Gastrocnemius medialis (tissue), 4 donors: ENCODE measurements around the gene GUCA1C. TPM values are rescaled to one million over a fixed set of nuclear protein-coding genes. Genes with fewer than 3 reads are reported as not detected.

Experiments
- ATAC-seq, 2 donors: fragments of 150-250 bp; one replicate each; pipeline ENCODE4 v1.9.1; 2016
- DNase-seq, 2 donors: peaks; one replicate each; pipeline ENCODE4 v3.0.0-alpha.2; 2019
- H3K27ac ChIP-seq, 4 donors: fragments of 200-600 bp; sonication (generic); 1 replicate in 1 of 4; 2 replicates in 3 of 4; pipeline ENCODE4 v1.5.1; 2016 to 2018; ENCODE audit warnings: mild to moderate bottlenecking in 2 of 4, moderate library complexity in 1 of 4
- H3K27me3 ChIP-seq, 3 donors: fragments of 200-600 bp; sonication (generic) in 2 of 3; 1 replicate in 1 of 3; 2 replicates in 2 of 3; pipeline versions ENCODE4 v1.5.1 to v1.6.0; 2016 to 2019; ENCODE audit warnings: mild to moderate bottlenecking in 1 of 3, moderate library complexity in 1 of 3
- H3K36me3 ChIP-seq, 2 donors: fragments of 200-600 bp; sonication (generic) in 1 of 2; one replicate each; pipeline ENCODE4 v1.5.1; 2017 to 2018
- H3K4me1 ChIP-seq, 2 donors: fragments of 200-600 bp; sonication (generic) in 1 of 2; one replicate each; pipeline ENCODE4 v1.5.1; 2016 to 2017; ENCODE audit warnings: mild to moderate bottlenecking in 2 of 2
- H3K4me3 ChIP-seq, 4 donors: fragments of 200-600 bp; sonication (generic) in 3 of 4; 1 replicate in 1 of 4; 2 replicates in 3 of 4; pipeline ENCODE4 v1.5.1; 2016 to 2019; ENCODE audit warnings: mild to moderate bottlenecking in 2 of 4
- H3K9me3 ChIP-seq, 3 donors: fragments of 200-600 bp; sonication (generic) in 2 of 3; 1 replicate in 1 of 3; 2 replicates in 2 of 3; pipeline ENCODE4 v1.5.1; 2016 to 2019
- CTCF ChIP-seq, 5 experiments: fragments of 450-650 bp in 3 of 5; fragments of 200-600 bp in 2 of 5; sonication (generic) in 2 of 5; IDR thresholded peaks in 4 of 5; conservative IDR thresholded peaks in 1 of 5; 1 replicate in 4 of 5; 2 replicates in 1 of 5; pipeline ENCODE4 v1.5.1; 2016 to 2019; ENCODE audit warnings: antibody characterized with exemption in 5 of 5, mild to moderate bottlenecking in 3 of 5, moderate library complexity in 3 of 5
- POLR2A ChIP-seq, 2 donors: fragments of 450-650 bp; IDR thresholded peaks; one replicate each; pipeline ENCODE4 v1.6.1; 2017; ENCODE audit warnings: antibody characterized with exemption in 2 of 2, mild to moderate bottlenecking in 2 of 2, moderate library complexity in 2 of 2
- in situ Hi-C, 4 donors: fragments of 200-750 bp; cut with MboI; loops; one replicate each; pipeline versions ENCODE4 v1.15.0 to v1.8.0; 2017; ENCODE audit warnings: low sequenced_read_pairs in 4 of 4
- intact Hi-C: fragments of 100-400 bp; cut with DNase I; formaldehyde crosslinking; loops from one replicate; pipeline ENCODE4 v1.15.1; 2023; ENCODE audit warnings: low total_unique reads
- total RNA-seq, 4 donors: library from RNA; depleted of rRNA; stranded (reverse); fragments of >200 nt; gene quantifications; one replicate each; pipeline versions ENCODE4 v1.1.0 to v1.2.3, GENCODE V29; 2016

The GUCA1C gene
- total RNA-seq, 4 donors from 2014 or later, result not detected

DNA sequence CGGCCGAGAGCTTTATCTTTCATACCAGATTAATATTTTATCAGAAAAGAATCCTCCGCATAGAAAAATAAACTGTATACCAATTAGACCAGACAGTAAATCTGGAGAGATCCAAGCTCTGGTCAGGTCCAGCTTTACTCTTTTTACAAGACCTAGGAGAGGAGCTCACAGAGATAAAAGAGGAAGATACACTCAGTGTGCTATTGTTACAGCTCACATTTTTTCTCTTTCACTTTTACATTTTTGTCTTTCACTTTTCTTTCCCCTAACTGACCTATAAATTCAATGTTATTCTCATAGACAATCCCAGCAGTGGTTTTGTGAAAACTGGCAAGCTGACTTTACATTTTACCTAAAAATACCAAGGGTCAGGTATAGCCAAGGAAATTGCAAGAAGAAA lies 55.8 kb downstream of the GUCA1C start:
- H3K27ac ChIP-seq, result no peak overlapping the region
- ATAC-seq, result no peak
- intact Hi-C loops, result no loop called here
- no peaks in the 10 kb centered on the region for H3K9me3 ChIP-seq
- TF ChIP-seq POLR2A (IDR thresholded peaks at IDR 0.05), result no peak
- no peak for TF ChIP-seq CTCF (IDR thresholded peaks at IDR 0.05 in 4 of 5, conservative IDR thresholded peaks at IDR 0.05 in 1 of 5)
- no peak overlapping the region for H3K4me3 ChIP-seq
- no peak for DNase-seq
- no peaks in the 10 kb centered on the region for H3K27me3 ChIP-seq
- H3K36me3 ChIP-seq, result no peaks in the 10 kb centered on the region
- H3K4me1 ChIP-seq, result no peaks in the 10 kb centered on the region
- in situ Hi-C loops, result no loop called here

GRCh38 chr3:108894981-108895380 lies 58.7 kb downstream of the GUCA1C start:
- no peak for ATAC-seq
- no peak overlapping the region for H3K4me3 ChIP-seq
- intact Hi-C loops, result no loop called here
- no peaks in the 10 kb centered on the region for H3K36me3 ChIP-seq
- H3K27ac ChIP-seq, result no peak overlapping the region
- no peaks in the 10 kb centered on the region for H3K27me3 ChIP-seq
- no peak for TF ChIP-seq POLR2A (IDR thresholded peaks at IDR 0.05)
- TF ChIP-seq CTCF (IDR thresholded peaks at IDR 0.05 in 4 of 5, conservative IDR thresholded peaks at IDR 0.05 in 1 of 5), result no peak
- no peaks in the 10 kb centered on the region for H3K9me3 ChIP-seq
- DNase-seq, result no peak
- no peaks in the 10 kb centered on the region for H3K4me1 ChIP-seq
- in situ Hi-C loops, result no loop called here

DNA sequence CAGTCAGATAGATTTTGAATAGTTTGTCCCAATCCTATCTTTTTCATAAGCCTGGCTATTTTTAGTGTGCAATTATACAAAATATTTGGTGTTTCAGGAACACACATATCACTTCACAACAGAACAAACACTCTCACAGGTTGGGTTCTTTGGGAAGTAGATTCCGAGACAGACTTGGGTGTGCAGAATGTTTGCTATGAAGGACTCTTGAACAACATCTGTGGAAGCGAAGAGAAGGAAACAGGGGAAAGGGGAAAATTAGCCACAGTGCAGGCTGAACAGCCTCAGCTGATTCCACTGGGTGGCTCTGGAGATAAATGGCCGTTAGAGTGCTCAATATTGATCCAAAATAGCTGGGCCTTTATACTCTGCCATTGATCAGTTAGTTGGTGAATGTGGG lies 61.8 kb downstream of the GUCA1C start:
- H3K27ac ChIP-seq, result no peak overlapping the region
- no peak for DNase-seq
- no peaks in the 10 kb centered on the region for H3K4me1 ChIP-seq
- no peaks in the 10 kb centered on the region for H3K9me3 ChIP-seq
- in situ Hi-C loops (no loop called here), intact Hi-C loops (no loop called here)
- no peak for TF ChIP-seq POLR2A (IDR thresholded peaks at IDR 0.05)
- TF ChIP-seq CTCF (IDR thresholded peaks at IDR 0.05 in 4 of 5, conservative IDR thresholded peaks at IDR 0.05 in 1 of 5), result no peak
- no peaks in the 10 kb centered on the region for H3K27me3 ChIP-seq
- H3K4me3 ChIP-seq, result no peak overlapping the region
- no peak for ATAC-seq
- H3K36me3 ChIP-seq, result no peaks in the 10 kb centered on the region

DNA sequence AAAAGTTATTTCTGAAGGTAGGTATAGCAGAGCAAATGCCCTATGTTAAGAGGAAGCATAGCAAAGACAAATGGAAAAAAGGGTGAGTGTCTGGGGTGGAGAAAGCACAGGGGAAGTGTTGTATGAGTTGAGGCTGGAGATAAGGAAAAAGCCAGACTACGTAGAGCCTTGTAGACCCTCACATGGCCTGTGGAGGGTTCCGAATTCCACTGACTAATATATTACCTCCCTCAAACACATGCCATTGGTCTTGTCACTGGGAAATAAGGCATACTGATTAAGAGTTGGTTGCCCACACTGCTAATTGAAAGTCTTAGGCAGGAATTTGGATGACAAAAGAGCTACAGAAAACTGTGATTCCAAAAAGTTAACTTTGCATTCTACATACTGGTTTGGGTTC lies 65.9 kb downstream of the GUCA1C start:
- Histone ChIP-seq H3K4me3 (no peak overlapping the region), H3K27me3 (no peaks in the 10 kb centered on the region), H3K4me1 (no peaks in the 10 kb centered on the region), H3K36me3 (no peaks in the 10 kb centered on the region), H3K9me3 (no peaks in the 10 kb centered on the region), H3K27ac (no peak overlapping the region)
- TF ChIP-seq CTCF (IDR thresholded peaks at IDR 0.05 in 4 of 5, conservative IDR thresholded peaks at IDR 0.05 in 1 of 5) (no peak), POLR2A (IDR thresholded peaks at IDR 0.05) (no peak)
- intact Hi-C loops, result no loop called here
- ATAC-seq (no peak), DNase-seq (no peak)
- in situ Hi-C loops, result no loop called here

DNA sequence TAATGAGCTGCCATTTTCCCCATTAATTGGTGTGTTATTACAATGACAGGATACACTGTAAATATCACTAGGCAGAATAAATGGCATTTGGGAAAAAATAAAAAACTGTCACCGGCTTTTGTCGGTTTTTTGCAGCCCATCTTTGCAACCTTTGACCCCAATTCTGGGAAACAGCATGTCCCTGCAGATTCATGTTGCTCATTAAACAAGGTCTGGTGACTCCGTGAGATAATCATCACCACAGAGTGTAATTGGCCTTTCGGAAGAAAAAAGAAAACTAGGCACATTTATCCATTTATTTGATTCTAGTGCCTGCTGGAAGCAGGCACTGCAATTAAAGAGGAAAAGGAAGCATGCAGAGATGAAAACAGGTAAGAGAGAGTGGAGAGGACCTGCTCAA lies 66.6 kb downstream of the GUCA1C start:
- no peak for TF ChIP-seq POLR2A (IDR thresholded peaks at IDR 0.05)
- no peak for TF ChIP-seq CTCF (IDR thresholded peaks at IDR 0.05 in 4 of 5, conservative IDR thresholded peaks at IDR 0.05 in 1 of 5)
- ATAC-seq, result no peak
- H3K27ac ChIP-seq, result no peak overlapping the region
- H3K9me3 ChIP-seq, result no peaks in the 10 kb centered on the region
- intact Hi-C loops (no loop called here), in situ Hi-C loops (no loop called here)
- no peaks in the 10 kb centered on the region for H3K4me1 ChIP-seq
- H3K36me3 ChIP-seq, result no peaks in the 10 kb centered on the region
- DNase-seq, result no peak
- no peak overlapping the region for H3K4me3 ChIP-seq
- no peaks in the 10 kb centered on the region for H3K27me3 ChIP-seq
